NB4 (cell line): ENCODE measurements around the gene IL7R.

ENCODE experiments used
- DNase-seq: peaks from one replicate; pipeline ENCODE4 v3.0.0; 2010; ENCODE audit warnings: low read depth
- H3K4me3 ChIP-seq: one replicate; pipeline ENCODE4 v1.5.1; 2011; ENCODE audit warnings: mild to moderate bottlenecking, low read depth, low read length, moderate library complexity
- MYC ChIP-seq: IDR thresholded peaks from 2 replicates; pipeline ENCODE4 v1.6.1; 2011; ENCODE audit warnings: low read depth, low read length
- POLR2A ChIP-seq: IDR thresholded peaks from 2 replicates; pipeline ENCODE4 v1.6.1; 2011; ENCODE audit warnings: mild to moderate bottlenecking; ENCODE audit not compliant: insufficient read length; ENCODE audit errors: extremely low read depth
- TF ChIP-seq, protein P1 (sequence below): IDR thresholded peaks from one replicate; pipeline ENCODE4 v1.5.1; 2012; ENCODE audit warnings: low read depth, low read length
- TF ChIP-seq, protein P2 (sequence below): IDR thresholded peaks from 2 replicates; pipeline ENCODE4 v1.6.1; 2011; ENCODE audit warnings: low read depth, low read length

Gene IL7R

DNA sequence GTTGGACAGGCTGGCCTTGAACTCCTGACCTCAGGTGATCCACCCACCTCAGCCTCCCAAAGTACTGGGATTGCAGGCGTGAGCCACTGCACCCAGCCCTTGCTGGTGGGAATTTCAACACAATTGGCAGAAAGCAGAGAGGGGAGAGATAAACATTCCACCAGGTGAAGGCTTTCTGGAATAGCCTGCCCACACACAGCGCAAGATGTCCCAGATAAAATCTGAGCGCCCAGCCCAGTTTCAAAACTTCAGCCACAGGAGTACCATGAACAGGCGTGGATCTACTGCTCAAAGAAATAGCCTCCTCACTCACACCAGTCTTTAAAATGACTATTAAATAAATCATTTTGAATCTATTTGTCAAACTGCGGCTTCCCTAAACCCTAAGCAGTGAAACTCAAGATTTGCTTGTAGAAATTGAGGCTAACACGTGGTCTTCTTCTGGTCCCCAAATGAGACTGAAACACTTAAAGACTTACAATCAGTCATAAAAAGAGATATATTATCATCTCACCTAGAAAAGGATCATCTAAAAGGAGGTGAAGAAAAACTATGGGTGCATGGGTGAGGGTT, 47.0 kb downstream of the IL7R start:
- H3K4me3 ChIP-seq, result no peak overlapping the region
- TF ChIP-seq, protein P1, sequence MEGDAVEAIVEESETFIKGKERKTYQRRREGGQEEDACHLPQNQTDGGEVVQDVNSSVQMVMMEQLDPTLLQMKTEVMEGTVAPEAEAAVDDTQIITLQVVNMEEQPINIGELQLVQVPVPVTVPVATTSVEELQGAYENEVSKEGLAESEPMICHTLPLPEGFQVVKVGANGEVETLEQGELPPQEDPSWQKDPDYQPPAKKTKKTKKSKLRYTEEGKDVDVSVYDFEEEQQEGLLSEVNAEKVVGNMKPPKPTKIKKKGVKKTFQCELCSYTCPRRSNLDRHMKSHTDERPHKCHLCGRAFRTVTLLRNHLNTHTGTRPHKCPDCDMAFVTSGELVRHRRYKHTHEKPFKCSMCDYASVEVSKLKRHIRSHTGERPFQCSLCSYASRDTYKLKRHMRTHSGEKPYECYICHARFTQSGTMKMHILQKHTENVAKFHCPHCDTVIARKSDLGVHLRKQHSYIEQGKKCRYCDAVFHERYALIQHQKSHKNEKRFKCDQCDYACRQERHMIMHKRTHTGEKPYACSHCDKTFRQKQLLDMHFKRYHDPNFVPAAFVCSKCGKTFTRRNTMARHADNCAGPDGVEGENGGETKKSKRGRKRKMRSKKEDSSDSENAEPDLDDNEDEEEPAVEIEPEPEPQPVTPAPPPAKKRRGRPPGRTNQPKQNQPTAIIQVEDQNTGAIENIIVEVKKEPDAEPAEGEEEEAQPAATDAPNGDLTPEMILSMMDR, result no peak
- TF ChIP-seq POLR2A (no peak), MYC (no peak)
- TF ChIP-seq, protein P2, sequence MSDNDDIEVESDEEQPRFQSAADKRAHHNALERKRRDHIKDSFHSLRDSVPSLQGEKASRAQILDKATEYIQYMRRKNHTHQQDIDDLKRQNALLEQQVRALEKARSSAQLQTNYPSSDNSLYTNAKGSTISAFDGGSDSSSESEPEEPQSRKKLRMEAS, result no peak
- DNase-seq, result no peak

DNA sequence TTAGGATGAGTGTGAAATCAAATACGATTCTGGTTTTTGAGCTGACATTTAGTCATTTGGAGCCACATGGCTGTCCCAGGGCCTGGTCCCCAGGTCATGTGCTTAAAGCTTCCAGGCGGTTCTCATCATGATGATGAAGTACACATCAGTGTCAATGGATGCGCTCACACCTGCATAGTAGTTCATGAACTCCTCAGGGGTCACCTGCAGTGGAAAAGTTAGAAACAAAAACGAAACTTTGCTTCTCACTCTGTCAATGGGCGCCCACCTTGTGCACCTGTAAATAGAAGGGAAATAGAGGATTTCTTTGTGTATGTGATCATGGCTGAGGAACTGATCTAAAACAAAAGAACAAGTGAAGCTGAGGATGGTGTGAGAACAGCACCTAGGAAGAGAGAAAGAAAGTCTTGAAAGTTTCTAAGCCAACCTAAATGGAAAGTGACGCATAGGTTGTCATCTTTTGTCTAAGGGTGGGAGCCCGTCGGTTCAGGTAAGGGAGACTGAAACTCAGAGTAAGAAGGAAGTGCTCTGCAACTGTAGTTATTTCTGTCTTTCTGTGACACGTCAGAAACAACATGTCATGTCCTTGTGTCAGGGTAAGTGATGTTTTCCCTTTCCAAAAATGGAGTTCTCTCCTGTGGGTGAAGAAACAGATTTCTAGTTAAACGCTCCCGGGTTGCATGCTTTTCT, 47.9 kb downstream of the IL7R start:
- TF ChIP-seq MYC, result no peak
- no peak for DNase-seq
- no peak overlapping the region for H3K4me3 ChIP-seq

GRCh38 chr5:35908228-35908627, 51.5 kb downstream of the IL7R start:
- no peak for DNase-seq
- no peak overlapping the region for H3K4me3 ChIP-seq
- TF ChIP-seq MYC (no peak), POLR2A (no peak)
- TF ChIP-seq, protein P1, result no peak
- TF ChIP-seq, protein P2, result no peak

DNA sequence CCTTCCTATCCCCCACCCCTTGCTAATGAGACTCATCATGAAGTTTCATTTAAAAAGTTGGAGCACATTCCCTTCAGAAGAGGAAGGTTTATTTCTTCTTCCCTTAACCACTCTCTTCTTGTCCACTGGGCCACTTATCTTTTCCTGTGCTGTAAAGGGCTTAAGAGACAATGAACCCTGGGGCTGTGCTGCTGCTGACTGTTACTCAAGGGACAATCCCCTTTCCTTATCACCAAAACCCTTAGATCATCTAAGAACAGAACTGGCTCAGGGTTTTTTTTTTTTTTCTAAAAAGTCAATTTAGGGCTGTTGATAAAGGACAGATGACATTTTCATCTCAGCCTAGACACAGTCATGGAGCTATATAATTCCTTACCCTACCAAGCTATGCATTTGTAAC, 52.1 kb downstream of the IL7R start:
- TF ChIP-seq MYC (no peak), POLR2A (no peak)
- DNase-seq, result no peak

DNA sequence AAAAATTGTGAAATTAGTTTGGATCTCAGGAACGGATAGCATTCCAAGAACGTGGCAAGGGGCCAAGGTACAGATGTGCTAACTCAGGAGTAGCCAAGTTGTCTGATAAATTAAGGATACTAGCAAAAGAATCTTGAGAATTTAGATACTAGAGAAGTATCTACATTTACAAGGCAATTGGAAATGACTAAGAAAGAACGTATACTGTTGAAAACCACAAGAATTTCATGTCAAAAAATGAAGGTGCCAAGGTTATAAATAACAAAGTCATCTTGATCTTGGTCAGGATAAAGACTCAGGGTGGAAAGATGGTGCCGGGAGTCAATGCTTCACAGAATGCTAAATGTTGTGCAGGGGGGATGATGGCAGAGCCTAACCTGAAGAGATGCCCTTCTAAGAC, 62.5 kb downstream of the IL7R start:
- TF ChIP-seq, protein P2, result no peak
- TF ChIP-seq, protein P1, result no peak
- no peak for TF ChIP-seq POLR2A
- TF ChIP-seq MYC, result no peak
- no peak overlapping the region for H3K4me3 ChIP-seq
- DNase-seq, result no peak

More for the DNA sequence above, 52.1 kb downstream of the IL7R start:
- H3K4me3 ChIP-seq, result no peak overlapping the region

DNA sequence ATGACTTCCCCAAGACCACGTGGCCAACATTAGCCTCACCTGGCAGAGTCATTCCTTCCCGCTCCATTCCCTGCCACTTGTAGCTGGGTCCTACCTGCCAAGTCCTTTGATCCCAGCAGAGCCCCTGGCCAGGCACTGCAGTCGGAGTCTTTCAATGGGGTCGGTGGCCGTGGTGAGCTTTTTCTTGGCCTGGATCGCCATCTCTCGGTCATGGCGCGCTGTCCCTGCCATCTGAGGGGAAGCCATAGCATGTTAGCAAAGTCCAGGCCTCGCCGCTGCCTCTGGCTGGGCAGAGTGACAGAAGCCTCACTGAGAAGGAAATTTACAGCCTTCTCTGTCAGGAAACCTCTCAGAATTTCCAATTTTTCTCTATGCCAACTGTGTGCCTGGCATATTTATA, 64.2 kb downstream of the IL7R start:
- H3K4me3 ChIP-seq, result no peak overlapping the region
- TF ChIP-seq, protein P1, result no peak
- TF ChIP-seq POLR2A, result no peak
- TF ChIP-seq, protein P2, result no peak
- no peak for TF ChIP-seq MYC
- no peak for DNase-seq

DNA sequence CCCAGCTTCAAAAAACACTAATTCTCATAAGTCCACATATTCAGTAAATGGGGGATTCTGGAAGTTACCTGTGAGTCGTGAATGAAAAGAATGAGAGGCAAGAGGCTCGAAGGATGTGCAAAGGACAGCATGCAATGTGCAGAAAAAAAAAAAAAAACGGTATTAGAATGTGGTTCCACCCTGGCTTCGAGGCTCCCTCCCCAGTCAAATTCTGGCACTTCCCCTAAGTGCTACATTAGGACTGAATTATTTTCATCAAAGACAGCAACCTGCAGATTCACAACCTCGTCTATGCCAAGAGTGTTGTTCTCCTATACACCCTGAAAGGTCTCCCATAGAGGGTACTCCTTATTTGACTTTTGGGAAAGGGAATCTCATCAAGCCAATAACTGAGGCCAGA, 65.2 kb downstream of the IL7R start:
- H3K4me3 ChIP-seq, result no peak overlapping the region
- TF ChIP-seq POLR2A (no peak), MYC (no peak)
- no peak for DNase-seq
